H1 (cell line): Measurements from ENCODE around the gene NBAS. TPM values are rescaled to one million over a fixed set of nuclear protein-coding genes. Genes with fewer than 3 reads are reported as not detected.

Experiments used
- EGR1 ChIP-seq: IDR thresholded peaks from 2 replicates; pipeline ENCODE4 v1.6.1; 2011; ENCODE audit warnings: low read depth, low read length, borderline replicate concordance
- GABPA ChIP-seq: IDR thresholded peaks from 2 replicates; pipeline ENCODE4 v1.6.1; 2011; ENCODE audit warnings: mild to moderate bottlenecking, low read length, moderate library complexity, borderline replicate concordance; ENCODE audit not compliant: insufficient read depth
- GTF2F1 ChIP-seq: IDR thresholded peaks from 2 replicates; pipeline ENCODE4 v1.6.1; 2012; ENCODE audit warnings: low read depth, low read length, improper control_type of control experiment, borderline replicate concordance
- TEAD4 ChIP-seq: IDR thresholded peaks from 2 replicates; pipeline ENCODE4 v1.6.1; 2012; ENCODE audit warnings: low read depth, low read length, inconsistent platforms, mixed read lengths
- ZNF274 ChIP-seq: IDR thresholded peaks from 2 replicates; pipeline ENCODE4 v1.7.0; 2012; ENCODE audit warnings: low read length, borderline replicate concordance; ENCODE audit errors: extremely low read depth
- polyA plus RNA-seq, 7 experiments: library from polyadenylated mRNA; depleted of rRNA in 3 of 7; stranded (reverse) in 5 of 7; unstranded in 2 of 7; fragments of >200 nt in 5 of 7; fragments of 200-250 nt in 2 of 7; gene quantifications; 1 replicate in 5 of 7; 2 replicates in 1 of 7; 4 replicates in 1 of 7; pipeline versions ENCODE4 v1.2.1 to v1.2.3, GENCODE V29; 2011 to 2013; ENCODE audit warnings: missing spikeins in 2 of 7, mixed read lengths in 2 of 7
- total RNA-seq: library from RNA; stranded (reverse); fragmentation: NEBNext Ultra II Directional; extraction: Animal tissue kit (Norgen Biotek cat#: 25700); gene quantifications from 2 replicates; pipeline ENCODE4 v1.2.1, GENCODE V29; 2021

The NBAS gene
- total and polyA plus RNA-seq, 2 of the 8 experiments (the other 6 are each of a cell fraction or from before 2014, with no cell fraction given) = 19.6 to 34.8 TPM

DNA sequence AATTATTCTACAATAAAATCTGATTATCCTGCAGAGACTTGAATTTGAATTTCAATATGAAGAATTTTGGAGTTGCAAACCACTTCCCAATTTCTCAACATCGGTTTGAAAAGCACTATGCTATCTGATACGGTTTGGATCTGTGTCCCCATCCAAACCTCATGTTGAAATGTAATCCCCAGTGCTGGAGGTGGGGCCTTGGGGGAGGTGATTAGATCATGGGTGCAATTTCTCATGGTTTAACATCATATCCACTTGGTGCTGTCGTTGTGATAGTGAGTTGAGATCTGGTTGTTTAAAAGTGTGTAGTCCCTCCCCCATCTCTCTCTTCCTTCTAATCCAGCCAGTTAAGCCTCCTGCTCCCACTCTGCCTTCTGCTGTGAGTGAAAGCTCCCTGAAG, 205.7 kb downstream of the NBAS start (continued):
- no peak for TF ChIP-seq ZNF274
- no peak for TF ChIP-seq GTF2F1
- no peak for TF ChIP-seq GABPA
- TF ChIP-seq TEAD4 = no peak
- TF ChIP-seq EGR1 = no peak
